Right lobe of liver (tissue), 5 donors: ENCODE data around the gene LCN2. TPM values are rescaled to one million over a fixed set of nuclear protein-coding genes. Genes with fewer than 3 reads are reported as not detected.

Experiments used
- total RNA-seq, 6 experiments: library from RNA; depleted of rRNA in 2 of 6; stranded (reverse); fragments of >200 nt in 2 of 6; fragmentation: NEBNext Ultra II Directional in 3 of 6; extraction: Animal tissue kit (Norgen Biotek cat#: 25700) in 3 of 6; gene quantifications; one replicate each; pipeline versions ENCODE4 v1.1.0 to v1.2.4, GENCODE V29; 2016 to 2023
- donor health status: DM: no; HTN: no; CAD: no.
- donor health status: DM: no; HTN: no; CAD: no.
- donor health status: DM: no; HTN: yes; CAD: no.
- donor health status: DM: no; HTN: yes; CAD: no.

The LCN2 gene
- total RNA-seq, 6 experiments from 2014 or later, result 2.7 to 81.8 (median 18.1) TPM

Other genes with a start within 250 kb of the LCN2 start
- 10 to 100 TPM; 22.5 to 40.3 (median 29.8) TPM for gene ST6GALNAC6, start 249.8 kb upstream of the LCN2 start, total RNA-seq
- gene ST6GALNAC4, start 232.4 kb upstream of the LCN2 start, total RNA-seq, result 10 to 100 TPM in 3 of 6 experiments, 1 to 10 TPM in 3; 3.2 to 23.8 (median 11.2) TPM
- under 1 TPM in 3 of 6 experiments, not detected in 3; 0.58 to 0.81 (median 0.70) TPM for gene PIP5KL1, start 218.7 kb upstream of the LCN2 start, total RNA-seq
- gene DPM2, start 211.6 kb upstream of the LCN2 start, total RNA-seq, result 10 to 100 TPM; 10.6 to 19.1 (median 13.9) TPM
- gene EEIG1, start 168.5 kb upstream of the LCN2 start, total RNA-seq, result 10 to 100 TPM in 5 of 6 experiments, 1 to 10 TPM in 1; 9.7 to 54.1 (median 23.6) TPM
- 1 to 10 TPM; 3.9 to 6.8 (median 5.7) TPM for gene NAIF1, start 82.1 kb upstream of the LCN2 start, total RNA-seq
- 10 to 100 TPM; 21.2 to 81.5 (median 53.3) TPM for gene SLC25A25, start 81.2 kb upstream of the LCN2 start, total RNA-seq
- gene PTGES2, start 21.7 kb upstream of the LCN2 start, total RNA-seq, result 10 to 100 TPM; 27.2 to 67.2 (median 30.5) TPM
- gene BBLN, start 10.8 kb downstream of the LCN2 start, total RNA-seq, result 100 to 1,000 TPM in 2 of 6 experiments, 10 to 100 TPM in 4; 13.5 to 192 (median 17.7) TPM
- 10 to 100 TPM; 15.9 to 33.5 (median 24.0) TPM for gene CIZ1, start 42.1 kb downstream of the LCN2 start, total RNA-seq
- 1 to 10 TPM in 4 of 6 experiments, under 1 TPM in 2; 0.43 to 3.1 (median 1.8) TPM for gene DNM1, start 53.9 kb downstream of the LCN2 start, total RNA-seq
- 10 to 100 TPM; 25.0 to 53.0 (median 35.5) TPM for gene GOLGA2, start 126.6 kb downstream of the LCN2 start, total RNA-seq
- gene SWI5, start 126.8 kb downstream of the LCN2 start, total RNA-seq, result 10 to 100 TPM; 10.8 to 17.3 (median 14.3) TPM
- 10 to 100 TPM; 16.7 to 35.5 (median 24.5) TPM for gene TRUB2, start 173.0 kb downstream of the LCN2 start, total RNA-seq
- 10 to 100 TPM; 22.3 to 67.5 (median 30.3) TPM for gene COQ4, start 173.4 kb downstream of the LCN2 start, total RNA-seq
- 10 to 100 TPM; 15.8 to 97.3 (median 24.1) TPM for gene SLC27A4, start 191.1 kb downstream of the LCN2 start, total RNA-seq
- 10 to 100 TPM; 16.6 to 25.9 (median 22.2) TPM for gene URM1, start 221.9 kb downstream of the LCN2 start, total RNA-seq